Mucosa of stomach (tissue), 1 donor: ENCODE data around the gene FHIT.

Experiments used
- H3K27me3 ChIP-seq: one replicate; pipeline ENCODE4 v1.7.0; 2013; ENCODE audit warnings: mild to moderate bottlenecking, low read length; ENCODE audit not compliant: control insufficient read depth, insufficient read depth
- H3K36me3 ChIP-seq: one replicate; pipeline ENCODE4 v1.7.0; 2013; ENCODE audit warnings: low read length; ENCODE audit not compliant: control insufficient read depth, insufficient read depth
- H3K4me1 ChIP-seq: one replicate; pipeline ENCODE4 v1.7.0; 2013; ENCODE audit warnings: mild to moderate bottlenecking, low read length; ENCODE audit not compliant: control insufficient read depth, insufficient read depth
- H3K4me3 ChIP-seq: one replicate; pipeline ENCODE4 v1.7.0; 2013; ENCODE audit warnings: low read length
- H3K9ac ChIP-seq: one replicate; pipeline ENCODE4 v1.7.0; 2013; ENCODE audit warnings: mild to moderate bottlenecking, low read length, moderate library complexity
- H3K9me3 ChIP-seq: one replicate; pipeline ENCODE4 v1.7.0; 2013; ENCODE audit warnings: mild to moderate bottlenecking, low read length, moderate library complexity; ENCODE audit not compliant: control insufficient read depth
- donor health status: Pancreatic carcinoma.

FHIT gene

DNA sequence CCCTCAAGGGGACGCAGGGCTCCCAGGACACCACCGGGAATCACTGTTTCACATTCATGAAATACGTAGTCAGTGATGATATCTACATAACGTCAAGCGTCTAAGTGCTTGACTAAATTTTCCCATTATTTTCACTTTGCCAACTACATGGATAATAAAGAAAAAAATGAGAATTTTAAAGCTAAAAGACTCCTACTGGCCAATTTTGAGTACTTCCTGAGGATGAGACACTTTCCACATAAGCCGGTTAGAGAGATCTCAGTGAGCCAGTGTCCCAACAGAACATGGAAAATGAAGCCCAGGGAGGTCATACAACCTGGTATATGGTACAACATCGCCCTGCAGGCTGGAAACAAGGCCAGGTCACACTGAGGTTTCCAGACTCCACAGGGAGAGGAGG lies 928.1 kb downstream of the FHIT start:
- no peaks in the 10 kb centered on the region for H3K9me3 ChIP-seq
- no peaks in the 10 kb centered on the region for H3K27me3 ChIP-seq
- H3K4me1 ChIP-seq: no peaks in the 10 kb centered on the region
- no peak overlapping the region for H3K4me3 ChIP-seq
- H3K9ac ChIP-seq: no peak overlapping the region
- H3K36me3 ChIP-seq: no peaks in the 10 kb centered on the region

GRCh38 chr3:60322298-60322856 lies 928.9 kb downstream of the FHIT start:
- Histone ChIP-seq H3K36me3 (no peaks in the 10 kb centered on the region), H3K4me1 (no peaks in the 10 kb centered on the region), H3K4me3 (no peak overlapping the region), H3K9me3 (no peaks in the 10 kb centered on the region), H3K9ac (no peak overlapping the region), H3K27me3 (no peaks in the 10 kb centered on the region)

- H3K4me3 ChIP-seq: no peak overlapping the region
- H3K36me3 ChIP-seq: no peaks in the 10 kb centered on the region
- no peak overlapping the region for H3K9ac ChIP-seq
- H3K27me3 ChIP-seq: no peaks in the 10 kb centered on the region
- H3K4me1 ChIP-seq: no peaks in the 10 kb centered on the region
- no peaks in the 10 kb centered on the region for H3K9me3 ChIP-seq
Measured at GRCh38 chr3:60319179-60319858, 931.9 kb downstream of the FHIT start.

GRCh38 chr3:60316121-60316797 lies 935.0 kb downstream of the FHIT start:
- Histone ChIP-seq H3K9ac (no peak overlapping the region), H3K4me3 (no peak overlapping the region), H3K36me3 (no peaks in the 10 kb centered on the region)

GRCh38 chr3:60313951-60314461 lies 937.2 kb downstream of the FHIT start:
- no peaks in the 10 kb centered on the region for H3K27me3 ChIP-seq
- H3K4me1 ChIP-seq: no peaks in the 10 kb centered on the region
- no peak overlapping the region for H3K9ac ChIP-seq
- no peaks in the 10 kb centered on the region for H3K36me3 ChIP-seq
- no peaks in the 10 kb centered on the region for H3K9me3 ChIP-seq
- no peak overlapping the region for H3K4me3 ChIP-seq

More at GRCh38 chr3:60316121-60316797, 935.0 kb downstream of the FHIT start:
- Histone ChIP-seq H3K27me3 (no peaks in the 10 kb centered on the region), H3K4me1 (no peaks in the 10 kb centered on the region), H3K9me3 (no peaks in the 10 kb centered on the region)

GRCh38 chr3:60313231-60313798 lies 937.9 kb downstream of the FHIT start:
- Histone ChIP-seq H3K4me1 (no peaks in the 10 kb centered on the region), H3K9ac (no peak overlapping the region), H3K9me3 (no peaks in the 10 kb centered on the region), H3K27me3 (no peaks in the 10 kb centered on the region), H3K36me3 (no peaks in the 10 kb centered on the region), H3K4me3 (no peak overlapping the region)

- H3K36me3 ChIP-seq: no peaks in the 10 kb centered on the region
- no peak overlapping the region for H3K9ac ChIP-seq
- no peaks in the 10 kb centered on the region for H3K27me3 ChIP-seq
- H3K9me3 ChIP-seq: no peaks in the 10 kb centered on the region
- H3K4me1 ChIP-seq: no peaks in the 10 kb centered on the region
- no peak overlapping the region for H3K4me3 ChIP-seq
Measured at GRCh38 chr3:60309539-60310268, 941.5 kb downstream of the FHIT start.

DNA sequence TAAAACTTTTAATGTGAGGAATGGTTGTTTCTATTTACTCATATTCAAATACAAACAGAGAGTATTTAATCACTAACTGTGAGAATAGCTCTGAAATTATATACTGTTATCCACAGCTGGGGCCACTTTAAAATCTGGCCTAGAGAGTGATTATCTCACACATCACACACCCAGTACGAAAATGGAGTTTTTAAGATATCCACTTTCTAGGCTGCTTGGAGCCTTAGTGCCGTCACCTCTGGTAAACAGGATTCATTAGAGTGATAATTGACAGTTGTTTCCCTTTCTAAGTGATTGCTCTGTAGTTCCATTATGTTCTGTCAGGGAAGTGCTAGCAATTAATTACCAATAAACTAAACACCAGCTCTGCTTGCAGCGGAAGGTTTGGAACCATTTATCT lies 942.4 kb downstream of the FHIT start:
- no peaks in the 10 kb centered on the region for H3K36me3 ChIP-seq
- no peaks in the 10 kb centered on the region for H3K27me3 ChIP-seq
- H3K9ac ChIP-seq: no peak overlapping the region

GRCh38 chr3:60307562-60308199 lies 943.6 kb downstream of the FHIT start:
- no peaks in the 10 kb centered on the region for H3K4me1 ChIP-seq
- H3K36me3 ChIP-seq: no peaks in the 10 kb centered on the region
- no peaks in the 10 kb centered on the region for H3K27me3 ChIP-seq
- no peak overlapping the region for H3K9ac ChIP-seq
- no peak overlapping the region for H3K4me3 ChIP-seq
- no peaks in the 10 kb centered on the region for H3K9me3 ChIP-seq

More for the DNA sequence above, 942.4 kb downstream of the FHIT start:
- Histone ChIP-seq H3K4me3 (no peak overlapping the region), H3K9me3 (no peaks in the 10 kb centered on the region), H3K4me1 (no peaks in the 10 kb centered on the region)

DNA sequence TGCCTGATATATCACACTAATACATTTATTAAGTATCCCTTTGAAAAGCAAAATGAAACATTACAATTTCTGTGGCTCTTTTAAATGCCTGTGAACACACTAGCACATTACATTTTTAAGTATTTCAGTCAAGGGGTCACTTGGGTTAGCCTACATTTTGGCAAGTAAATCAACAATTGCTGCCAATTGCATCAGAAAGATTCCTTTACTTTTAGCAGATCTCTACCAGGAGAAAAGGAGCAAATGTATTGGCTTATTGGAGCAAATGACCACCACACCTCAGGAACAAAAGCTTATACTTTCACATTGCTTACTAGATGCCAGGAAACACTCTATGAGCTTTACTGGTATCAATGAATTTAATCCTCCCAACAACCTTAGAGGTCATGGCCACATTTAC lies 947.1 kb downstream of the FHIT start:
- Histone ChIP-seq H3K36me3 (no peaks in the 10 kb centered on the region), H3K4me3 (no peak overlapping the region)

GRCh38 chr3:60303160-60303559 lies 948.1 kb downstream of the FHIT start:
- H3K27me3 ChIP-seq: no peaks in the 10 kb centered on the region
- H3K4me3 ChIP-seq: no peak overlapping the region
- no peaks in the 10 kb centered on the region for H3K4me1 ChIP-seq
- no peak overlapping the region for H3K9ac ChIP-seq
- no peaks in the 10 kb centered on the region for H3K36me3 ChIP-seq
- no peaks in the 10 kb centered on the region for H3K9me3 ChIP-seq

More for the DNA sequence above, 947.1 kb downstream of the FHIT start:
- Histone ChIP-seq H3K4me1 (no peaks in the 10 kb centered on the region), H3K27me3 (no peaks in the 10 kb centered on the region), H3K9ac (no peak overlapping the region), H3K9me3 (no peaks in the 10 kb centered on the region)
